ENCODE measurements around the gene LINGO4.

LINGO4 gene

GRCh38 chr1:151832318-151832980 lies 27.2 kb upstream of the LINGO4 start:
- DNase-seq: no peak

DNA sequence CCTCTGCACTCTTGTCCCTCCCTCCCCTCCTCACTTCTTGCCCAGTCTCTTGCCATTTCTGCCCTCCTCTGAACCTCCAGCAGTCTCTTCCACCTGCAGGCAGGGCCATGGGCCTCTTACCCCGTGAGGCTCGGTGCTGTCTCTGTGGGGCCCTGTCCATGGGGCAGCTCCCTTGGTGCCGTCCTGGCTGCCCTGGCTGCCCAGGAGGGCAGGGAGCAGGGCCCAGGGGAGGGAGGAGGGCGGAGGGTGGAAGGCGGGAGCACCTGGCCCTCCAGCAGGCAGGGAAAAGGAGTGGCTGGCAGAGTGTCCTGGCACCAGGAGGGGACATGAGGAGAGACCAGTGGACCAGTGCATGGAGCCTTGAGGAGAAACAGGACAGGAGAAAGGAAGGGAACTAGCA lies 26.4 kb upstream of the LINGO4 start, which contains the start of gene RORC:
TSS of gene RORC (minus strand) at position 198 of the 400 bp plus-strand sequence. CDS start at position 160, 38 bp downstream.
- DNase-seq: no peak

DNA sequence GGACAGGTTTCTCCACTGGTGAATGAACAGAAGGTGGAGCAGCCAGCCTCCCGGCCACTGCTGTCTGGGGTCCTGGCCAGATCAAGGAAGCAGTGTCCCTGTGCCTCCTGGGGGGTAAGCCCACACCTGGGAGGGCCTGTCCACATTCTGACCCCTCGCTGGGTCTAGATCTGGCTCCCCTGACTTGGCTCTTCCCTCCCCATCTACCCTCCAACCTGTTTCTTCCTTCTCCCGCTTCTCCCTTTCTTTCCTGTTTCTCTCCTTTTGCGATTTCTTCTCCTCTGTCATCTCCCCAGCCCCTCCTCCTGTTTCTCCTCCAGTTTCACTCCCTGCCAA lies 26.0 kb upstream of the LINGO4 start:
- no peak for DNase-seq

GRCh38 chr1:151830055-151830454 lies 24.8 kb upstream of the LINGO4 start:
- DNase-seq: no peak

- DNase-seq: peak in 1 of 6 experiments; percentile 17
Observed at GRCh38 chr1:151829352-151830046, 24.3 kb upstream of the LINGO4 start.

GRCh38 chr1:151828921-151829320 lies 23.7 kb upstream of the LINGO4 start:
- DNase-seq: no peak

- no peak for DNase-seq
Observed at GRCh38 chr1:151827853-151828252, 22.6 kb upstream of the LINGO4 start.

DNA sequence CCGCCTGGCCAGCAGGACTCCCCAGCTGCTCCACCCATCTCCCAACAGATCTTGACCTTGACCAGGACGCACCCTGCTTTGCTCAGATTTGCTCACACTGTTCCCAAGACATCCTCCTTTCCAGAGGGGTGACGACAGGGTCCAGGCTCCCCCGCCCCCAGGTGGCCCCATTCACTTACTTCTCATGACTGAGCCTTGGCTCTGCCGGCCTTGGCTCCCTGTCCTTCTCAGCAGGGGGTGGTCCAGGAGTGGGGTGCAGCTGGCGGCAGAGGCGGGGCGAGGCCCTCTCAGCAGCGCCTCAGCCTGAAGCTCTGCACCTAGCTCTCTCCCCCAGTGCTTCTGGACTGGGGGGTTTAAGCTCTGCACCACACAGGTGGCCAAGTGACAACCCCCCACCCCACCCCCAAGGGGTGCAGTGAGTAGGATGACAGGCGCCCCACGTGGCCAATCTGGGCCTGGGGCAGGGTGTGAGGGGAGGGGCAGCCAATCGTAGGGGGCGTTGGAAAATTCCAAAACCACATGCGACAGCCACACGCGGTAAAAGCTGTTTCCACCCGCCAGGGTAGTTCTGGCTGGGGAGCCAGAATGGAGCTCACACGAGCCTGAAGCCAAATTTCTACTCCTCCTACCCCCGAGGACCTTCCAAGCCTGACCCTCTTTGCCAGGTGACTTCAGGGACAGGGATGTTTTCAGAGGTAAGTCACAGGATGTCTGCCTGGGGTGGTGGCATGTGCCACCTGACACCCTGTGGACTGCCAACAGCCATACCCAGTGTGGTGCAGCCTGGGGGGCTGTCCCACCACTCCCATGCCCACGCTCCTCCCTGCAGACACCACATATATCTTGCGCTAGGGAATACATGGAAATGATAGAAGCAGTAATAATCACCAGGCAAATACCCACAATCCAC lies 20.8 kb upstream of the LINGO4 start:
- DNase-seq: no peak

- no peak for DNase-seq
Observed at GRCh38 chr1:151825204-151825603, 20.0 kb upstream of the LINGO4 start.

DNA sequence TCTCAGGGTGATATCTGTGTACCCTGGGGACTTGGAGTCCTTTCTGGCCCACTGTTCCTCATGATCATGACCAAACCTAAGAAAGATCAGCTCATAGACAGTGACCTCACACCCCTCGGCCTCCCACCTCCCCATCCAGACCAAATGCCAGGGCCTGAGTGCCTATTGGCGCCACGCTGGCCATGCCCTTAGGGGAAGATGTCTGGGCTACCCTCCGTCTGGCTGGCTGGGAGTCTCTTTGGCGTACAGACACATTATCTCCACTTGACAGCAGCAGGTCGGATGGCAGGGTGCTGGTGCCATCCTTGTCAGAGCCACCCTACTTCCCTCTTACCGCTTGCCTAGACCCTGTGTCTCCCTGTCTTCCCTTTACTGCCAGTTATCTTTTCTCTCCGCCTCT lies 18.0 kb upstream of the LINGO4 start:
- no peak for DNase-seq

GRCh38 chr1:151822404-151822803 lies 17.2 kb upstream of the LINGO4 start:
- DNase-seq: no peak

DNA sequence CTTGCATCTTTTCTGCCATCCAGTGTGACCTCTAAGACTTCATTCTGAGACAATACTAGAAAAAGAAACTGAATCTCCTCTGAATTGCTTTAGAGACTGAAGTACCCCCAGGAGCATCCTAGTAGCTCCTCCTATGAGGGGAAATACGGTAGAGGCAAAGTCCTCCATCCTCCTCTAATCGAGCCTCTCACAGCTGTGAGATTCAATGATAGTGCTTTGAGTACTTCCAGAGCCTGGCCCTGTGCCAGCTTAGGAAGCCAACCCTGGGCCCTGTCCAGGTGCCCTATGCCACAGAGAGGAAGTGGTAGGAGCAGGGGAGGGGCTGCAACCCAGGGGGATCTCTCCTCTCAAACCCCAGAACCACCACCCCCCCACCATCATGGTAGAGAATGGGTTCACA lies 15.7 kb upstream of the LINGO4 start:
- no peak for DNase-seq

- no peak for DNase-seq
Observed at GRCh38 chr1:151819976-151820623, 14.9 kb upstream of the LINGO4 start.

GRCh38 chr1:151819227-151819835 lies 14.1 kb upstream of the LINGO4 start:
- no peak for DNase-seq

DNA sequence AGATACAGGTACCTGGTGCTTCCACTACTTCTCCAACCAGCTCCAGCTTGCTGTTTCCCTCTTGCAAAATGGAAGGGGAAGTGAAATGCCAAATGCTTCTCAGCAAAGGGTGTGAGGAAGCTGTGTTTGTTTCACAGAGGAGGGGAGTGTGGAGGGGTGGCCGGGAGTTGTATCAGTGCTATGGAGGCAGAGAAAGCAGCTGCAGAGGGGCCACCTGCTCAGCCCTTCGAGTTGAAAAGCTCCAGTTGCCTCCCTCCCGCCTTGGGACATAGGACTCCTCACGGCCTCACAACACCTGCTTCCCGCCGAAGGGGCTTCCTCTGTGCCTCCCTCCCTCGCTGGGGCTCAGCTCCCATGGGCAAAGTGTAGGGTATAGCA lies 12.1 kb upstream of the LINGO4 start:
- DNase-seq: no peak

GRCh38 chr1:151816548-151817352 lies 11.5 kb upstream of the LINGO4 start:
- no peak for DNase-seq

GRCh38 chr1:151815716-151816327 lies 10.6 kb upstream of the LINGO4 start:
- peak in 4 of 6 experiments; percentile 5 to 15 (median 14) for DNase-seq

GRCh38 chr1:151814971-151815545 lies 9.8 kb upstream of the LINGO4 start:
- no peak for DNase-seq

DNA sequence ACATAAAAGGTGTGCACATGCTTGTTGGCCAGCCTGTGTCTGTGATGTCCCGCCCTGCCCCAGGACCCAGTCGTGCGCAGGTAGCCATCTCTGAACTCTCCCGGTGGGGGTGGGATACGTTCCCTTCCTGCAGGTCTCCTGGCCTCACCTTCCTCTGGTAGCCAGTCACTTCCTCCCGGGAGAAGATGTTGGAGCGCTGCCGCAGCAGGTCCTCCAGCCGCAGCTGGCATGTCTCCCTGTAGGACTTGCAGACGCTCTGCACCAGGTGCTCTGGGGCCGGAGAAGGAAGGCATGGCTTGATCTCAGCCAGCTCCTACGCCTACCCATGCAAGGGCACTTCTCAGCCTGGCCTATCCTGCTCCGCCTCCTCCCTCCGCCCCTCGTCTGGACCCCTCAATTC lies 9.2 kb upstream of the LINGO4 start:
- no peak for DNase-seq

DNA sequence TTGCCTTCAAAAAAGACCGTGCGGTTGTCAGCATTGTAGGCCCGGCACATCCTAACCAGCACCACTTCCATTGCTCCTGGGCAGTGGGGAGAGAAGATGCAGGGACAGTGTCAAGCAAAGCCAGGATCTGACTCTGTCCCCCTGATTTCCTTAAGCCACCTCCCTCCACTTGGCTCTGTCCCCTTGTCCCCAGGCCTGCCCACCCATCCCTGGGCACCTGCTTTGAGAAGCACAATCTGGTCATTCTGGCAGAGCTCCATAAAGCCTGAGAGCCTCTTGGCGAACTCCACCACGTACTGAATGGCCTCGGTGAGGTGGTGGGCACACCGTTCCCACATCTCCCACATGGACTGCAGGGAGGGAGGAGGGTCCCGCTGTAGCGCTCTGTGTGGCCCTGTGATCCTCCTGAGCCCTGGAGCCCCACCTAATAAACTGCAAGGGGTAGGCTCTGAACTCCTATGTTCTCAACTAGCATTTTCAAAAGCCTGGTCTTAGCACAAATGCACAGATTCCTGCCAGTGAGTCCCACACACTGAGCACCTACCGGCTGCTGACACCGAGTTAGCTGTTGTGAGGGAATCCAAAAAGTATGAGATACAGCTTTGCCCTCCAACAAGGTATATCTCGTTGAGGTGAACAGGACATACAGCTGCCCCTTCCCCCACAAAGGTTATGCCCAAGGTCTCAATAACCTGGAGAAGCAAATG lies 8.2 kb upstream of the LINGO4 start:
- no peak for DNase-seq
